Measurements from ENCODE around the gene MAP10. TPM values are rescaled to one million over a fixed set of nuclear protein-coding genes. Genes with fewer than 3 reads are reported as not detected.

Gene MAP10
- polyA plus RNA-seq, 1 donor = 2.8 TPM

GRCh38 chr1:232822530-232822929 lies 17.3 kb downstream of the MAP10 start:
- WGBS (ENCODE audit: insufficient coverage, low lambda C conversion rate) = no CpG with 5 or more reads among the region's 2 CpGs
- no peaks in the 10 kb centered on the region for H3K4me1 ChIP-seq (ENCODE audit: control insufficient read depth, insufficient read depth, low read length)
- H3K27me3 ChIP-seq (ENCODE audit: control insufficient read depth, insufficient read depth, low read length) = no peaks in the 10 kb centered on the region
- no peaks in the 10 kb centered on the region for H3K36me3 ChIP-seq (ENCODE audit: control insufficient read depth, insufficient read depth, low read length)
- no peak for DNase-seq
- H3K9me3 ChIP-seq (ENCODE audit: control insufficient read depth, low read depth, low read length) = no peaks in the 10 kb centered on the region
- no peak overlapping the region for H3K27ac ChIP-seq (ENCODE audit: low read length)
- no peak overlapping the region for H3K4me3 ChIP-seq (ENCODE audit: low read length)

- H3K4me3 ChIP-seq (ENCODE audit: low read length) = no peak overlapping the region
- no peak overlapping the region for H3K27ac ChIP-seq (ENCODE audit: low read length)
- no peak for DNase-seq
- WGBS (ENCODE audit: insufficient coverage, low lambda C conversion rate) = no CpG with 5 or more reads among the region's 1 CpG
- H3K4me1 ChIP-seq (ENCODE audit: control insufficient read depth, insufficient read depth, low read length) = no peaks in the 10 kb centered on the region
- no peaks in the 10 kb centered on the region for H3K36me3 ChIP-seq (ENCODE audit: control insufficient read depth, insufficient read depth, low read length)
- H3K9me3 ChIP-seq (ENCODE audit: control insufficient read depth, low read depth, low read length) = no peaks in the 10 kb centered on the region
- H3K27me3 ChIP-seq (ENCODE audit: control insufficient read depth, insufficient read depth, low read length) = no peaks in the 10 kb centered on the region
These were observed 21.1 kb downstream of the MAP10 start for GRCh38 chr1:232826318-232826717.

- no peaks in the 10 kb centered on the region for H3K9me3 ChIP-seq (ENCODE audit: control insufficient read depth, low read depth, low read length)
- WGBS (ENCODE audit: insufficient coverage, low lambda C conversion rate) = no CpG with 5 or more reads among the region's 2 CpGs
- no peaks in the 10 kb centered on the region for H3K4me1 ChIP-seq (ENCODE audit: control insufficient read depth, insufficient read depth, low read length)
- no peak overlapping the region for H3K27ac ChIP-seq (ENCODE audit: low read length)
- no peak overlapping the region for H3K4me3 ChIP-seq (ENCODE audit: low read length)
- no peaks in the 10 kb centered on the region for H3K36me3 ChIP-seq (ENCODE audit: control insufficient read depth, insufficient read depth, low read length)
- DNase-seq = no peak
- H3K27me3 ChIP-seq (ENCODE audit: control insufficient read depth, insufficient read depth, low read length) = no peaks in the 10 kb centered on the region
These were observed 25.4 kb downstream of the MAP10 start for GRCh38 chr1:232830661-232831060.

GRCh38 chr1:232831895-232832294 lies 26.7 kb downstream of the MAP10 start:
- no CpG with 5 or more reads among the region's 2 CpGs for WGBS (ENCODE audit: insufficient coverage, low lambda C conversion rate)
- DNase-seq = no peak
- Histone ChIP-seq H3K9me3 (ENCODE audit: control insufficient read depth, low read depth, low read length) (no peaks in the 10 kb centered on the region), H3K27me3 (ENCODE audit: control insufficient read depth, insufficient read depth, low read length) (no peaks in the 10 kb centered on the region), H3K27ac (ENCODE audit: low read length) (no peak overlapping the region), H3K4me1 (ENCODE audit: control insufficient read depth, insufficient read depth, low read length) (no peaks in the 10 kb centered on the region), H3K36me3 (ENCODE audit: control insufficient read depth, insufficient read depth, low read length) (no peaks in the 10 kb centered on the region), H3K4me3 (ENCODE audit: low read length) (no peak overlapping the region)

GRCh38 chr1:232834066-232834465 lies 28.9 kb downstream of the MAP10 start:
- no peaks in the 10 kb centered on the region for H3K4me1 ChIP-seq (ENCODE audit: control insufficient read depth, insufficient read depth, low read length)
- H3K4me3 ChIP-seq (ENCODE audit: low read length) = no peak overlapping the region
- no peaks in the 10 kb centered on the region for H3K36me3 ChIP-seq (ENCODE audit: control insufficient read depth, insufficient read depth, low read length)
- no peak for DNase-seq
- no peak overlapping the region for H3K27ac ChIP-seq (ENCODE audit: low read length)
- no peaks in the 10 kb centered on the region for H3K9me3 ChIP-seq (ENCODE audit: control insufficient read depth, low read depth, low read length)
- no peaks in the 10 kb centered on the region for H3K27me3 ChIP-seq (ENCODE audit: control insufficient read depth, insufficient read depth, low read length)
- 78% methylated on average over 3 of the region's 3 CpGs for WGBS (ENCODE audit: insufficient coverage, low lambda C conversion rate)

GRCh38 chr1:232835166-232835565 lies 29.9 kb downstream of the MAP10 start:
- Histone ChIP-seq H3K4me3 (ENCODE audit: low read length) (no peak overlapping the region), H3K36me3 (ENCODE audit: control insufficient read depth, insufficient read depth, low read length) (no peaks in the 10 kb centered on the region), H3K9me3 (ENCODE audit: control insufficient read depth, low read depth, low read length) (no peaks in the 10 kb centered on the region), H3K27me3 (ENCODE audit: control insufficient read depth, insufficient read depth, low read length) (no peaks in the 10 kb centered on the region), H3K27ac (ENCODE audit: low read length) (no peak overlapping the region), H3K4me1 (ENCODE audit: control insufficient read depth, insufficient read depth, low read length) (no peaks in the 10 kb centered on the region)
- WGBS (ENCODE audit: insufficient coverage, low lambda C conversion rate) = 80% methylated on average over 4 of the region's 6 CpGs
- no peak for DNase-seq

- H3K27me3 ChIP-seq (ENCODE audit: control insufficient read depth, insufficient read depth, low read length) = no peaks in the 10 kb centered on the region
- H3K9me3 ChIP-seq (ENCODE audit: control insufficient read depth, low read depth, low read length) = no peaks in the 10 kb centered on the region
- 50% methylated on average over 2 of the region's 4 CpGs for WGBS (ENCODE audit: insufficient coverage, low lambda C conversion rate)
- H3K36me3 ChIP-seq (ENCODE audit: control insufficient read depth, insufficient read depth, low read length) = no peaks in the 10 kb centered on the region
- DNase-seq = peak; percentile 40 to 77
- H3K4me3 ChIP-seq (ENCODE audit: low read length) = no peak overlapping the region
- H3K4me1 ChIP-seq (ENCODE audit: control insufficient read depth, insufficient read depth, low read length) = no peaks in the 10 kb centered on the region
- H3K27ac ChIP-seq (ENCODE audit: low read length) = peak overlapping the region; percentile 69
These were observed 31.9 kb downstream of the MAP10 start for GRCh38 chr1:232837087-232837486.

GRCh38 chr1:232841823-232842565 lies 36.8 kb downstream of the MAP10 start:
- no peak for DNase-seq
- Histone ChIP-seq H3K4me1 (ENCODE audit: control insufficient read depth, insufficient read depth, low read length) (no peaks in the 10 kb centered on the region), H3K27ac (ENCODE audit: low read length) (no peak overlapping the region), H3K9me3 (ENCODE audit: control insufficient read depth, low read depth, low read length) (no peaks in the 10 kb centered on the region), H3K4me3 (ENCODE audit: low read length) (no peak overlapping the region), H3K36me3 (ENCODE audit: control insufficient read depth, insufficient read depth, low read length) (no peaks in the 10 kb centered on the region), H3K27me3 (ENCODE audit: control insufficient read depth, insufficient read depth, low read length) (no peaks in the 10 kb centered on the region)
- WGBS (ENCODE audit: insufficient coverage, low lambda C conversion rate) = 100% methylated on average over 1 of the region's 6 CpGs

- no peak overlapping the region for H3K27ac ChIP-seq (ENCODE audit: low read length)
- H3K4me1 ChIP-seq (ENCODE audit: control insufficient read depth, insufficient read depth, low read length) = no peaks in the 10 kb centered on the region
- no peaks in the 10 kb centered on the region for H3K9me3 ChIP-seq (ENCODE audit: control insufficient read depth, low read depth, low read length)
- WGBS (ENCODE audit: insufficient coverage, low lambda C conversion rate) = no CpG with 5 or more reads among the region's 5 CpGs
- H3K4me3 ChIP-seq (ENCODE audit: low read length) = no peak overlapping the region
- no peak for DNase-seq
- no peaks in the 10 kb centered on the region for H3K36me3 ChIP-seq (ENCODE audit: control insufficient read depth, insufficient read depth, low read length)
- H3K27me3 ChIP-seq (ENCODE audit: control insufficient read depth, insufficient read depth, low read length) = no peaks in the 10 kb centered on the region
These were observed 39.6 kb downstream of the MAP10 start for GRCh38 chr1:232844791-232845190.

- WGBS (ENCODE audit: insufficient coverage, low lambda C conversion rate) = 82% methylated on average over 5 of the region's 6 CpGs
- H3K4me3 ChIP-seq (ENCODE audit: low read length) = no peak overlapping the region
- no peaks in the 10 kb centered on the region for H3K36me3 ChIP-seq (ENCODE audit: control insufficient read depth, insufficient read depth, low read length)
- DNase-seq = no peak
- H3K27ac ChIP-seq (ENCODE audit: low read length) = no peak overlapping the region
- H3K9me3 ChIP-seq (ENCODE audit: control insufficient read depth, low read depth, low read length) = no peaks in the 10 kb centered on the region
- no peaks in the 10 kb centered on the region for H3K4me1 ChIP-seq (ENCODE audit: control insufficient read depth, insufficient read depth, low read length)
- no peaks in the 10 kb centered on the region for H3K27me3 ChIP-seq (ENCODE audit: control insufficient read depth, insufficient read depth, low read length)
These were observed 40.3 kb downstream of the MAP10 start for GRCh38 chr1:232845406-232845955.

GRCh38 chr1:232851532-232851931 lies 46.3 kb downstream of the MAP10 start:
- Histone ChIP-seq H3K4me3 (ENCODE audit: low read length) (no peak overlapping the region), H3K36me3 (ENCODE audit: control insufficient read depth, insufficient read depth, low read length) (no peaks in the 10 kb centered on the region), H3K27ac (ENCODE audit: low read length) (no peak overlapping the region), H3K9me3 (ENCODE audit: control insufficient read depth, low read depth, low read length) (no peaks in the 10 kb centered on the region), H3K4me1 (ENCODE audit: control insufficient read depth, insufficient read depth, low read length) (no peaks in the 10 kb centered on the region), H3K27me3 (ENCODE audit: control insufficient read depth, insufficient read depth, low read length) (no peaks in the 10 kb centered on the region)
- 33% methylated on average over 2 of the region's 5 CpGs for WGBS (ENCODE audit: insufficient coverage, low lambda C conversion rate)
- no peak for DNase-seq

All from large intestine (tissue), 3 donors.